Thyroid gland (tissue), 4 donors: ENCODE results near the gene BUD13. TPM values are rescaled to one million over a fixed set of nuclear protein-coding genes. Genes with fewer than 3 reads are reported as not detected.

Experiments used
- DNase-seq, 2 donors: peaks; one replicate each; pipeline ENCODE4 v3.0.0-alpha.2; 2019
- H3K27ac ChIP-seq, 3 donors: fragments of 200-600 bp; sonication (generic); 1 replicate in 2 of 3; 2 replicates in 1 of 3; pipeline ENCODE4 v1.5.1; 2016 to 2019; ENCODE audit warnings: mild to moderate bottlenecking in 1 of 3, moderate library complexity in 1 of 3
- H3K27me3 ChIP-seq: fragments of 200-600 bp; sonication (generic); one replicate; pipeline ENCODE4 v1.5.1; 2019
- H3K36me3 ChIP-seq, 2 donors: fragments of 200-600 bp; sonication (generic); one replicate each; pipeline ENCODE4 v1.5.1; 2016 to 2019
- H3K4me1 ChIP-seq, 2 donors: fragments of 200-600 bp; sonication (generic); one replicate each; pipeline ENCODE4 v1.5.1; 2017 to 2019
- H3K4me3 ChIP-seq, 3 donors: fragments of 200-600 bp; sonication (generic); replicated peaks in 1 of 3; 1 replicate in 2 of 3; 2 replicates in 1 of 3; pipeline ENCODE4 v1.5.1; 2016; ENCODE audit warnings: mild to moderate bottlenecking in 1 of 3
- H3K9me3 ChIP-seq: fragments of 200-600 bp; sonication (generic); one replicate; pipeline ENCODE4 v1.5.1; 2017
- POLR2A ChIP-seq, 2 donors: fragments of 450-650 bp; IDR thresholded peaks; one replicate each; pipeline ENCODE4 v1.6.1; 2017; ENCODE audit warnings: antibody characterized with exemption in 2 of 2, mild to moderate bottlenecking in 2 of 2, moderate library complexity in 1 of 2
- WGBS, 2 donors: methylation state at CpG; one replicate each; pipeline ENCODE4 v1.1.5; 2017; 5-methylcytosine and 5-hydroxymethylcytosine counted together
- intact Hi-C: fragments of 100-400 bp; cut with DNase I; formaldehyde crosslinking; loops from one replicate; pipeline ENCODE4 v1.15.1; 2023
- total RNA-seq, 4 donors: library from RNA; depleted of rRNA; stranded (reverse); fragments of >200 nt; gene quantifications; one replicate each; pipeline ENCODE4 v1.2.3, GENCODE V29; 2016
- TF ChIP-seq, protein P1 (sequence below), 6 experiments: fragments of 200-600 bp in 3 of 6; fragments of 450-650 bp in 3 of 6; sonication (generic) in 3 of 6; IDR thresholded peaks; one replicate each; pipeline ENCODE4 v1.5.1; 2016 to 2019; ENCODE audit warnings: antibody characterized with exemption in 6 of 6, mild to moderate bottlenecking in 2 of 6, inconsistent platforms in 1 of 6, moderate library complexity in 1 of 6

Gene BUD13, protein sequence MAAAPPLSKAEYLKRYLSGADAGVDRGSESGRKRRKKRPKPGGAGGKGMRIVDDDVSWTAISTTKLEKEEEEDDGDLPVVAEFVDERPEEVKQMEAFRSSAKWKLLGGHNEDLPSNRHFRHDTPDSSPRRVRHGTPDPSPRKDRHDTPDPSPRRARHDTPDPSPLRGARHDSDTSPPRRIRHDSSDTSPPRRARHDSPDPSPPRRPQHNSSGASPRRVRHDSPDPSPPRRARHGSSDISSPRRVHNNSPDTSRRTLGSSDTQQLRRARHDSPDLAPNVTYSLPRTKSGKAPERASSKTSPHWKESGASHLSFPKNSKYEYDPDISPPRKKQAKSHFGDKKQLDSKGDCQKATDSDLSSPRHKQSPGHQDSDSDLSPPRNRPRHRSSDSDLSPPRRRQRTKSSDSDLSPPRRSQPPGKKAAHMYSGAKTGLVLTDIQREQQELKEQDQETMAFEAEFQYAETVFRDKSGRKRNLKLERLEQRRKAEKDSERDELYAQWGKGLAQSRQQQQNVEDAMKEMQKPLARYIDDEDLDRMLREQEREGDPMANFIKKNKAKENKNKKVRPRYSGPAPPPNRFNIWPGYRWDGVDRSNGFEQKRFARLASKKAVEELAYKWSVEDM
- total RNA-seq, result 10 to 100 TPM; 15.2 to 18.7 (median 17.8) TPM

DNA sequence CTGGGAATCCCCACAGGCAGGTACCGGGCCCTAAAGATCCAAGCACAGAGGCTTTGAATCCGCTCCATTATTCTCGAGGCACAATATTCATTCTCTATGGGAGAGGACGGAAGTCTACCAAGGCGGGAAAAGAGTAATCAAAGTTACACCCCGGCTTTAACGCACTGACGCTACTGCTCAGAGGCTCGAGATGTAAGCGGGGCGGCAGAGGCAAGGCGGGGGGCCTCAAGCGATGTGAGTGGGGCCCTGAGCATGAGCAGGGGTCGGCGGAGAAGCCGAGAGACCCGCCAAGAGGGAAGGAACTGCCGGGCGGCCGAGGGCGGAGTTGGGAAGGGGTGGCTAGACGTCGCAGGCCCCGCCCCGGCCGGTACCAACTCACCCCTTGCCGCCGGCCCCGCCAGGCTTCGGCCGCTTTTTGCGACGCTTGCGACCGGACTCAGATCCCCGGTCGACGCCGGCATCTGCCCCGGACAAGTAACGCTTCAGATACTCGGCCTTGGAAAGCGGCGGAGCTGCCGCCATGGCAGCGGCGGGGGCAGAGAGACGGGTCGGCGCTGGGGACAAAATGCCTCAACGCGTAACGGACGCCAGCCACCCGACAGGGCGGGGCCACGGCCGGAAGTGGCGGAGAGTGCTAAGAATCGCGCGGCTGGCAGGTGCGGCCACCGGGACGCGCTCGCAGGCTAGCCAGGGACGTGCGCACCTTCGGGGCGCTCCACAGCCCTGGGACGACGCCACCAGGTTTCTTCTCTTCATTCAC is at the start of gene BUD13:
BUD13 (minus strand) TSS at position 545 of the 760 bp plus-strand sequence; CDS start at position 522, 23 bp downstream.
- Histone ChIP-seq H3K27ac (peak within 1 kb of the TSS; percentile 81 to 98 (median 90)), H3K4me1 (peaks cover 19 to 23% of the 10 kb centered on the region in 2 donors), H3K36me3 (peaks cover 3 to 4% of the 10 kb centered on the region in 2 donors), H3K4me3 (peak within 1 kb of the TSS; percentile 54 to 100 (median 80)), H3K27me3 (no peaks in the 10 kb centered on the region), H3K9me3 (no peaks in the 10 kb centered on the region)
- intact Hi-C loops, result no loop called here
- peak; percentile 89 to 92 for DNase-seq
- peak; percentile 25 to 80 for TF ChIP-seq POLR2A (IDR thresholded peaks at IDR 0.05)
- TF ChIP-seq, protein P1, sequence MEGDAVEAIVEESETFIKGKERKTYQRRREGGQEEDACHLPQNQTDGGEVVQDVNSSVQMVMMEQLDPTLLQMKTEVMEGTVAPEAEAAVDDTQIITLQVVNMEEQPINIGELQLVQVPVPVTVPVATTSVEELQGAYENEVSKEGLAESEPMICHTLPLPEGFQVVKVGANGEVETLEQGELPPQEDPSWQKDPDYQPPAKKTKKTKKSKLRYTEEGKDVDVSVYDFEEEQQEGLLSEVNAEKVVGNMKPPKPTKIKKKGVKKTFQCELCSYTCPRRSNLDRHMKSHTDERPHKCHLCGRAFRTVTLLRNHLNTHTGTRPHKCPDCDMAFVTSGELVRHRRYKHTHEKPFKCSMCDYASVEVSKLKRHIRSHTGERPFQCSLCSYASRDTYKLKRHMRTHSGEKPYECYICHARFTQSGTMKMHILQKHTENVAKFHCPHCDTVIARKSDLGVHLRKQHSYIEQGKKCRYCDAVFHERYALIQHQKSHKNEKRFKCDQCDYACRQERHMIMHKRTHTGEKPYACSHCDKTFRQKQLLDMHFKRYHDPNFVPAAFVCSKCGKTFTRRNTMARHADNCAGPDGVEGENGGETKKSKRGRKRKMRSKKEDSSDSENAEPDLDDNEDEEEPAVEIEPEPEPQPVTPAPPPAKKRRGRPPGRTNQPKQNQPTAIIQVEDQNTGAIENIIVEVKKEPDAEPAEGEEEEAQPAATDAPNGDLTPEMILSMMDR (IDR thresholded peaks at IDR 0.05), result peak in 1 of 6 experiments; percentile 21
- WGBS, 2 donors, result 0 to 1% methylated on average over 29 to 46 of the region's 73 CpGs

DNA sequence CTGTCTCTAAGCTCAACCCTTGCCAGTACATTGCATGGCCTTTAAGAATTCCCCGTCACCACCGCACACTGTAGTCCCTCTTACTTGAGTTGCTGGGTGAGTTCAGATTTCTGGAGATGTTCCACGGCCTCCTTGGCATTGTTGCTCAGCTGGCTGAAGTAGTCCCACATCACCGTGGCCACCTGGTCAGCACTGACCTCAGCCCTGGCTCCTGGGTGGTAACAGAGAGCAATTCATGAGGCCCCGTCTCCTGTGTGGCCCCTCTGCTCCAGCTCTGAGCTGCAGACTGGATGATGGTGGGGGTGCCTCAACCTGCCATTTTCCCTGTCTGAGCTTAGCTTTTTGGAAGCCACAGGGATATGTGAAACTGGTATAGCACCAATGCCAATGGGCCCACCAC is 49.8 kb upstream of the BUD13 start:
- H3K36me3 ChIP-seq, result no peaks in the 10 kb centered on the region
- H3K27ac ChIP-seq, result peak overlapping the region in 1 of 3 donors; percentile 11
- intact Hi-C loops, result no loop called here
- no peaks in the 10 kb centered on the region for H3K27me3 ChIP-seq
- no peak overlapping the region for H3K4me3 ChIP-seq
- no peaks in the 10 kb centered on the region for H3K9me3 ChIP-seq
- no peak for TF ChIP-seq POLR2A (IDR thresholded peaks at IDR 0.05)
- TF ChIP-seq, protein P1 (IDR thresholded peaks at IDR 0.05), result no peak
- peak; percentile 52 to 56 for DNase-seq
- 48 to 60% methylated on average over 5 of the region's 5 CpGs for WGBS, 2 donors
- H3K4me1 ChIP-seq, result peaks cover 0 to 10% of the 10 kb centered on the region in 2 donors

DNA sequence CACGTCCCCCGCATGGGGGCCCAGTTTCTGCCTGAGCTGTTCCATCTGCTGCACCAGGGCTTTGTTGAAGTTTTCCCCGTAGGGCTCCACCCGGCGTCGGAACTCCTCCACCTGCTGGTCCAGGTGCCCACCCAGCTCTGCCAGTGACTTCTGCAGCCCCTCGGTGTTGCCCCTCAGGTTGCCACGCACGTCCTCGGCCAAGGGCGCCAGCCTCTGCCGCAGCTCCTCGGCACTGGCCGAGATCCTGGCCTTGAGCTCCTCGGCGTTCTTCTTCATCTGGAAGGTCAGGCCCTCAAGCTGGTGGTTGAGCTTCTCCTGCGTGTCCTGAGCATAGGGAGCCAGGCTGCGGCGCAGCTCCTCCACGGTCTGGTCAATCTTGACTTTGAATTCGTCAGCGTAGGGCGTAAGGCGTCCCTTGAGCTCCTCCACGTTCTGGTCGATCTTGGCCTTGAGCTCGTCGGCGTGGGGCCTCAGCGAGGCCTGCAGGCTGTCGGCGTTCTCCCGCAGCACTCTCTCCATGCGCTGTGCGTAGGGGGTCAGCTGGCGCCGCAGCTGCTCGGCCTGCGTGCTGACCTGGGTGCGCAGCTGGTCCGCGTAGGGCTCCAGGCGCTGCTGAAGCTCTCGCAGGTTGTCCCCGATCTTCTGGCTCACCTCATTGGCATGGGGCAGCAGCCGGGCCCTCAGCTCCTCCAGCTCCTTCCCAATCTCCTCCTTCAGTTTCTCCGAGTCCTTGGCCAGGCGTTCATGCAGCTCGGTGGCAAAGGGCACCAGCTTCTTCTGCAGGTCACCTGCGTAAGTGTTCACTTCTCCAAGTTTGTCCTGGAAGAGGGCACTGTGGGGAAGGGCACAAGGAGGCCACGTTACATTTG is 48.5 kb upstream of the BUD13 start:
- no peak overlapping the region for H3K4me3 ChIP-seq
- H3K4me1 ChIP-seq, result peaks cover 0 to 10% of the 10 kb centered on the region in 2 donors
- no peaks in the 10 kb centered on the region for H3K27me3 ChIP-seq
- H3K27ac ChIP-seq, result no peak overlapping the region
- no peaks in the 10 kb centered on the region for H3K36me3 ChIP-seq
- no peaks in the 10 kb centered on the region for H3K9me3 ChIP-seq
- no peak for DNase-seq
- intact Hi-C loops, result no loop called here
- WGBS, 2 donors, result 93 to 95% methylated on average over 42 to 51 of the region's 51 CpGs
- TF ChIP-seq POLR2A (IDR thresholded peaks at IDR 0.05), result no peak
- TF ChIP-seq, protein P1 (IDR thresholded peaks at IDR 0.05), result no peak

DNA sequence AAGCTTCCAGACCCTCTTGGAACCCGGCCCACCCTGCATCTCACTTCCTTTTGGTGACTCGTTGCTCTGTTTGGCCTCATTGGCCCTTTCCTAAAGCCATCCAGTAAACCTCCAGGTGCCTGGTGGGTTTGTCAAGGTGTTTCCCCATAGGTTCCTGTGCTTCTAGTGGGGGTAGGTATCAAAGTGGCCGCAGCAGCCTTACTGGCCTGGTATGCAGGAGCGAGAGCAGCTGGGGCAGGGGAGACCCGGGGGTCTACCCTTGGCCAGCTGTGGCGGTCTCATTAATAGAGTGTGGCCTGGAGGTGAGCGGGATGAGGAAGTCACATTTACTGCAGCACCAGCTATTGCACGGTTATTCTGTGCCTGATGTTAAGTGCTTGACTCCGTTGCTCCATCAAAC is 46.3 kb upstream of the BUD13 start:
- intact Hi-C loops, result no loop called here
- 91 to 95% methylated on average over 7 to 9 of the region's 9 CpGs for WGBS, 2 donors
- no peak for DNase-seq
- Histone ChIP-seq H3K4me1 (peaks cover 0 to 10% of the 10 kb centered on the region in 2 donors), H3K27me3 (no peaks in the 10 kb centered on the region), H3K4me3 (no peak overlapping the region), H3K9me3 (no peaks in the 10 kb centered on the region), H3K27ac (no peak overlapping the region), H3K36me3 (no peaks in the 10 kb centered on the region)
- TF ChIP-seq, protein P1 (IDR thresholded peaks at IDR 0.05), result no peak
- no peak for TF ChIP-seq POLR2A (IDR thresholded peaks at IDR 0.05)
